Stimulated activated memory B cell treated with anti-CD40 and anti-IgM and Interleukin-4, amounts not matched to agents 10 μg/mL and 1 μg/mL and 100 μg/mL, for 72 hours (primary cell): Measurements from ENCODE around the gene AK5.
A peak's percentile ranks its signal among the peaks of the same experiment; 100 is the strongest.

ENCODE experiments used
- ATAC-seq: fragments of 150-1000 bp; cut with Tn5 transposase; 2 replicates; pipeline ENCODE4 v1.10.0; 2021
- H3K27ac Mint-ChIP-seq: one replicate; pipeline ENCODE4 v1.8.0; 2022; ENCODE audit warnings: mild to moderate bottlenecking, mixed read lengths
- H3K27me3 Mint-ChIP-seq: one replicate; pipeline ENCODE4 v1.8.0; 2022; ENCODE audit warnings: mixed read lengths
- H3K36me3 Mint-ChIP-seq: one replicate; pipeline ENCODE4 v1.8.0; 2022; ENCODE audit warnings: mixed read lengths
- H3K4me1 Mint-ChIP-seq: one replicate; pipeline ENCODE4 v1.8.0; 2022; ENCODE audit warnings: mixed read lengths
- H3K4me3 Mint-ChIP-seq: one replicate; pipeline ENCODE4 v1.8.0; 2022; ENCODE audit warnings: mild to moderate bottlenecking, moderate library complexity, mixed read lengths
- H3K9me3 Mint-ChIP-seq: one replicate; pipeline ENCODE4 v1.8.0; 2022; ENCODE audit warnings: mixed read lengths

Gene AK5

GRCh38 chr1:77556045-77556444, 274.2 kb downstream of the AK5 start:
- H3K4me3 Mint-ChIP-seq, result no peak overlapping the region
- peaks cover 10% of the 10 kb centered on the region for H3K36me3 Mint-ChIP-seq
- H3K27me3 Mint-ChIP-seq, result peaks cover 5% of the 10 kb centered on the region
- H3K27ac Mint-ChIP-seq, result no peak overlapping the region
- no peaks in the 10 kb centered on the region for H3K9me3 Mint-ChIP-seq
- H3K4me1 Mint-ChIP-seq, result no peaks in the 10 kb centered on the region
- ATAC-seq, result no peak

DNA sequence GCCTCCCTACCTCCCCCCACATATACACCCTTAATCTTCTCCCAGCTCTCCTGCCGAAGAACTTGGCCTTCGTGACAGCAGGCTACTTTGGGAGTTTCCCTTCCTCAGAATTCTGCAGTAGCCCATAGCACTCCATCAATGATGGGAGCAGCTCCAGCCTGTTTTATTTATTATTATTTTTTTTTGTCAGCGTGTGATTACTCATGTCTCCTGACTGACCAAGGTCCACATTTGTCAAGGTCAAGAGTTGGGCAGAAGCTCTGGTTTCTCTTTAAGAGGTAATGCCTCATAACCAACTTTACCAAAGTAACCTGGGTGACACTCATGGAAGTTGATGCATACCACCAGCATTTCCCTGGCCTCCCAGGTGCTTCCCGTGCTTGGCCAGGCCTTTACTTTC, 275.2 kb downstream of the AK5 start:
- ATAC-seq, result peak; percentile 17
- Mint-ChIP-seq H3K27me3 (no peaks in the 10 kb centered on the region), H3K27ac (no peak overlapping the region), H3K9me3 (no peaks in the 10 kb centered on the region), H3K4me3 (no peak overlapping the region), H3K4me1 (no peaks in the 10 kb centered on the region), H3K36me3 (peaks cover 17% of the 10 kb centered on the region)

DNA sequence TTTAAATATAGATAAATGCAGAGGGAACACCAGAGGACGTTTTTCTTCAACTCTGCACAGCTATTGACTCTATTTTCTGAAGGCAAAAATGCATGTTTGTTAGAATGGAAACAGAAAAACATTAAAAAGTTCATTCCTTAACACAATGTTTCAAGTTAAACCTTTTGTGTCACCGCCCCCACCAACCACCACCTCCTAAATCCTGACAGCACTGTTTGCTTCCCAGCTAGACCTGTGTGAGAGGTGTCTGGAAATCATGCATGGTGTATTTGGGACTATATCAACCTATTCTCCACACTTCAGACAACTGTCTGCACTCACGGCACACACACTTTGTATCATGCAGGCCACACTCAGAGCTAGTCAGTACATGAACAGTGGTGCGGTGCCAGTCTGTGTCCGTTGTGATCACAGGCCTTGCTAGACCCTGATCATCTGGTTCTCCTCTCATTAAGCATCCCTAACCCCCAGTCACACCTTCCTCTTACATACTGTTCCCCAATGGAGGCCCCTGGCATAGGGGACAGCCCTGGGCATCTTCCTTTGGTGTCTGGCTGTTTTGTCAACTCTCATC, 276.9 kb downstream of the AK5 start:
- no peak for ATAC-seq
- Mint-ChIP-seq H3K27me3 (no peaks in the 10 kb centered on the region), H3K27ac (no peak overlapping the region), H3K4me3 (no peak overlapping the region), H3K36me3 (peaks cover 23% of the 10 kb centered on the region), H3K9me3 (no peaks in the 10 kb centered on the region), H3K4me1 (no peaks in the 10 kb centered on the region)

DNA sequence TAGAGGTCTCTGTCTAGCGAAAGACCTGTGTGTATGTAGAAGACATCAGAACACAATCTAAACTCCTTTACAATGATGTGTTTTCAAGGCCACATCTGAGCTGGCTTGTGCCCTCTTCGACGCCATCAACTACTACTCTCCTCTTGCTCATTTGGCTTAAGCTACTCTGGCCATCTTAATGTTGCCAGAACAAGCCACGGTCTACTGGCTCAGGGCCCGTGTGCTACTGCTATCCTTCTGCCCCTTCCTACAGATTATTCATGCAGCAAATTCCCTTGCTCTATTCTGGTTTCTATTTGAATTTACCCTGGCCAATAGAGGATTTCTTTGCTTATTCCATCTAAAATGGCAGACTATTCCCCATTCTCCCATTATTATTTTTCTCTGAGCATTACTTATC, 278.9 kb downstream of the AK5 start:
- no peak overlapping the region for H3K4me3 Mint-ChIP-seq
- ATAC-seq, result no peak
- H3K4me1 Mint-ChIP-seq, result no peaks in the 10 kb centered on the region
- no peaks in the 10 kb centered on the region for H3K27me3 Mint-ChIP-seq
- H3K27ac Mint-ChIP-seq, result no peak overlapping the region
- H3K36me3 Mint-ChIP-seq, result peaks cover 35% of the 10 kb centered on the region
- H3K9me3 Mint-ChIP-seq, result no peaks in the 10 kb centered on the region

DNA sequence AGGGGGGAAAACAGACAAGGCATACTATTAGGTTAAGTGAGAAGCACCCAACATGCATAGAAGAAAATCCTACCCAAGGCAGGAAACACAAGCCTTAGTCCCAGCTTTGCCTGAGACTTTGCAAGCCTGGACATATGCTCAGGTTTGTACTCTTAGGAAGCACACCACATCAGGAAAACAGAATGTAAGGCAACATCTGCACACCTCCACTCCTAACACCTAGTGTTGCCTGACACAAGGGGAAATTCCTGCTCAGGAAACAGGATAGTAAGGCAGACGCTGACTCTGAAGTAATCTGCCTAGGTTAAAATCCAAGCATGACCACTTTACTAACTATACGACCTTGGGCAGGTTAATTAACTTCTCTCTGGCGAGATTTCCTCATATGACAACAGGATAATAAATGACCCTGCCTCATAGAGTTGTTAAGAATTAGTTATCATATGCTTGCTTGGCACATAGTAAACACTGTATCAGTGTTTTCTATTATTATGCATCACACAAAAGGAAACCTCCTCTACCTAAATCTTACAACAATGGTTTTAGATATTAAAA, 280.9 kb downstream of the AK5 start:
- H3K36me3 Mint-ChIP-seq, result peaks cover 54% of the 10 kb centered on the region

DNA sequence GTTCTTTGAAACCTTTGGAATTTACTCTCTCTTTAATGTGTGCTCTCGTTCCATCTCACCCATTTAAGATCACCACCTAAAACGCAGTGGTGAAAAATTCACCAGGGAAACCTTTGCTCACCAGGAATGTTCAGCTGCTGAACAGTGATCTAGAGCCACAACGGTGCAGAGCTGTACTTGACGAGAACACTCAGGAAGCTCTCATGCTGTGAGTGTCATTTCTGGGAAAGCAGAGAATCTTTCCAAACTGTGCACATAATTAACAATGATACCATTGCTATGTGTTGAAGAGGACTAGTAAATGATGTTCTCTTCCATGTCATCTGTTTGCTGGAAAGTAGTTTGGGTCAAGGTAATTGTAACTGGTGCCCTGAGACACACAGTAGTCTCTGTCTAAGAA, 283.5 kb downstream of the AK5 start:
- H3K27me3 Mint-ChIP-seq, result no peaks in the 10 kb centered on the region
- H3K27ac Mint-ChIP-seq, result no peak overlapping the region
- no peaks in the 10 kb centered on the region for H3K9me3 Mint-ChIP-seq
- ATAC-seq, result no peak
- no peak overlapping the region for H3K4me3 Mint-ChIP-seq
- H3K4me1 Mint-ChIP-seq, result no peaks in the 10 kb centered on the region
- H3K36me3 Mint-ChIP-seq, result peaks cover 70% of the 10 kb centered on the region

More for the DNA sequence above, 280.9 kb downstream of the AK5 start:
- ATAC-seq, result no peak
- Mint-ChIP-seq H3K4me1 (no peaks in the 10 kb centered on the region), H3K27me3 (no peaks in the 10 kb centered on the region), H3K9me3 (no peaks in the 10 kb centered on the region), H3K4me3 (no peak overlapping the region), H3K27ac (no peak overlapping the region)

DNA sequence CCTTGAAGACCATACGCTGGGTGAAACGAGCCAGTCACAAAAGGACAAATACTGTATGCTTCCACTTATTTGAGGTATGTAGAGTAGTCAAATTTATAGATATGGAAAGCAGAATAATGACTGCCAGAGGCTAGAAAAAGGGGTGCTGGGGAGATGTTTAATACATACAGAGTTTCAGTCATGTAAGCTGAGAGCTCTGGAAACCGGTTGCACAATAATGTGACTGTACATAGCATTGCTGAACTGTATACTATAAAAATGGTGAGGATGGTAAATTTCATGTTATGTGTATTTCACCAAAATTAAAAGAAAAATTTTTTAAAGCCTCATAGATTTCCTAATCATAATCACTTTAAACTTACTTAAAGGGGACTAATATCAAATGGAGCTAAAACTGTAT, 289.8 kb downstream of the AK5 start:
- Mint-ChIP-seq H3K36me3 (peaks cover 72% of the 10 kb centered on the region), H3K27me3 (no peaks in the 10 kb centered on the region), H3K9me3 (no peaks in the 10 kb centered on the region), H3K27ac (no peak overlapping the region), H3K4me3 (no peak overlapping the region), H3K4me1 (no peaks in the 10 kb centered on the region)
- ATAC-seq, result no peak

GRCh38 chr1:77579547-77579946, 297.7 kb downstream of the AK5 start:
- no peak overlapping the region for H3K4me3 Mint-ChIP-seq
- peaks cover 39% of the 10 kb centered on the region for H3K36me3 Mint-ChIP-seq
- ATAC-seq, result no peak
- H3K4me1 Mint-ChIP-seq, result peaks cover 14% of the 10 kb centered on the region
- no peak overlapping the region for H3K27ac Mint-ChIP-seq
- no peaks in the 10 kb centered on the region for H3K27me3 Mint-ChIP-seq
- no peaks in the 10 kb centered on the region for H3K9me3 Mint-ChIP-seq

GRCh38 chr1:77582905-77583304, 301.1 kb downstream of the AK5 start:
- peaks cover 37% of the 10 kb centered on the region for H3K36me3 Mint-ChIP-seq
- no peak overlapping the region for H3K4me3 Mint-ChIP-seq
- no peaks in the 10 kb centered on the region for H3K27me3 Mint-ChIP-seq
- ATAC-seq, result no peak
- H3K9me3 Mint-ChIP-seq, result no peaks in the 10 kb centered on the region
- H3K4me1 Mint-ChIP-seq, result peaks cover 21% of the 10 kb centered on the region
- no peak overlapping the region for H3K27ac Mint-ChIP-seq

DNA sequence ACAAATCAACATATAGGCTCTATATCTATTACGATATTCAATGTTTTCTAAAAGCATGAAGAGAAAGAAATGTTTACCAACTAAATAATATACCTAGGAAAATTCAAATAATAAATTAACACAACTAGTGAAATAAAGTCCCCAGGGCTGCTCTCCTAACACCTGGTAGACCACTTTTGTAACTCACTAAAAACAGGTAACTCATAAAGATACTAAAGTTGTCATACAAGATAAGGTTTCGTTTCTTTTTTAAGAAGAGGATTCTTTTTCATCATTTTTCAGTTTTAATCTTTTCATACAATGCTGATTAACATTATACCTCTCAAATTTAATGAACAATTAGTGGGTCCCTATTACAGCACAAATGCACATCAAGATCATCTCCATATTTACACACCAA, 301.7 kb downstream of the AK5 start:
- H3K4me1 Mint-ChIP-seq, result peaks cover 21% of the 10 kb centered on the region
- H3K9me3 Mint-ChIP-seq, result no peaks in the 10 kb centered on the region
- no peak overlapping the region for H3K27ac Mint-ChIP-seq
- H3K36me3 Mint-ChIP-seq, result peaks cover 37% of the 10 kb centered on the region
- no peak for ATAC-seq
- no peak overlapping the region for H3K4me3 Mint-ChIP-seq
- no peaks in the 10 kb centered on the region for H3K27me3 Mint-ChIP-seq

GRCh38 chr1:77584884-77585283, 303.1 kb downstream of the AK5 start:
- ATAC-seq, result no peak
- Mint-ChIP-seq H3K4me3 (no peak overlapping the region), H3K27ac (no peak overlapping the region), H3K36me3 (peaks cover 37% of the 10 kb centered on the region), H3K27me3 (no peaks in the 10 kb centered on the region), H3K4me1 (peaks cover 21% of the 10 kb centered on the region), H3K9me3 (no peaks in the 10 kb centered on the region)

DNA sequence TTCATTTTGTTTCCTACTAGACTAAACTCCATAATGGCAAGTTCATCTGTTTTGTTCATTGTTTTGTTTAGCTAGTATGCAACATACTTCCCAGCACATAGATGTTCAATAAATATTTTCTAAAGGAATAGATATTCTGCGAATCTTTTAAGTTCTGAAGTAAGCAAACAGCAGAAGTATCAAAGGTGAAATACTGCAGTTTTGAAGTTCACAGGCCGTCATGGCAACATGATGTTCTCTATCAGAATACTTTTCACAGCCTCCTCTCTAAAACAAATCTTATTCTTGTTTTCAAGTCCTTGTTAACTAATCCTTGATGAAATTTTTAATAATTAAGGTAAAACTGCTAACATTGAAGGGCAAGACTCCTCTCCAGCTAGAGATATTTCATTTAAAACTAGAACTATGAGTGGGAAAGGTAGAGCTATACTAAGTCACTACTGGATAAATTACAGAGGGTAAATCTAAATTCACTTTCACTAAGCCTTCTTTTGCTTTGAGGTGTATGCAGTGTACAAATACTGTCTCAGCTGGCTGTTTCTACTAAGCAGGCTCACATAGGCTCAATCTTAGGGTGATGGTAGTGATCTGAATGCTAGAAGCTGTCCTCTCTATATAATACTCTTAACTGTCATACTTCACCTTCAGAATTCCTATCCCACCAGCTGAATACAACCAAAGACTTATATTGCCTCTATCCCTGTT, 303.9 kb downstream of the AK5 start:
- Mint-ChIP-seq H3K9me3 (no peaks in the 10 kb centered on the region), H3K4me3 (no peak overlapping the region), H3K27ac (no peak overlapping the region), H3K36me3 (peaks cover 28% of the 10 kb centered on the region), H3K4me1 (peaks cover 21% of the 10 kb centered on the region), H3K27me3 (no peaks in the 10 kb centered on the region)
- no peak for ATAC-seq

- no peaks in the 10 kb centered on the region for H3K27me3 Mint-ChIP-seq
- no peak overlapping the region for H3K4me3 Mint-ChIP-seq
- no peak for ATAC-seq
- H3K36me3 Mint-ChIP-seq, result peaks cover 32% of the 10 kb centered on the region
- H3K9me3 Mint-ChIP-seq, result no peaks in the 10 kb centered on the region
- no peak overlapping the region for H3K27ac Mint-ChIP-seq
- H3K4me1 Mint-ChIP-seq, result peaks cover 8% of the 10 kb centered on the region
Measured at GRCh38 chr1:77589231-77589630, 307.4 kb downstream of the AK5 start.

DNA sequence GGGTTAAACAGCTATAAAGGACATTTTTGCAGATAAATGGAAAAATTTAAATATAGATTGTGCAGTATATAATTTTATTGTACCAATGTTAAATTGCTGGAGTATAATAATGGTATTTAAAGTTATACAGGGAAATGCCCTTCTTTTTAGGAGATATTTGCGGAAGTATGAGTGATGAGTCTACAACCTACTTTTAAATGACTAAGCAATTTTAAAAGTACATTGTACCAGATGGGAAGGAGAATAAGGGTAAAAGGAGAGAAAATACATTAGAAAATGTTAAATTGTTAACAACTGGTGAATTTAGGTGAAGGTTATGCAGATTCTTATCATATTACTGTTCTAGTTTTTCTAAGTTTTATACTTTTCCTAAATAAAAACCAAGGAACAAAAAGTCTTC, 308.8 kb downstream of the AK5 start:
- Mint-ChIP-seq H3K36me3 (peaks cover 30% of the 10 kb centered on the region), H3K27ac (no peak overlapping the region), H3K27me3 (no peaks in the 10 kb centered on the region), H3K4me1 (peaks cover 5% of the 10 kb centered on the region), H3K9me3 (no peaks in the 10 kb centered on the region), H3K4me3 (no peak overlapping the region)
- no peak for ATAC-seq

- Mint-ChIP-seq H3K27ac (no peak overlapping the region), H3K4me3 (no peak overlapping the region), H3K36me3 (peaks cover 41% of the 10 kb centered on the region), H3K9me3 (no peaks in the 10 kb centered on the region), H3K4me1 (peaks cover 5% of the 10 kb centered on the region), H3K27me3 (no peaks in the 10 kb centered on the region)
- no peak for ATAC-seq
Measured at GRCh38 chr1:77592906-77593305, 311.1 kb downstream of the AK5 start.
